Dendritic cell treated with granulocyte-macrophage colony-stimulating factor and Interleukin-4, amounts not matched to agents 40 ng/mL and 50 ng/mL, for 4 days (primary cell): Measurements from ENCODE around the gene PDP2.

Experiments
- H3K27ac Mint-ChIP-seq: one replicate; pipeline ENCODE4 v1.8.0; 2022; ENCODE audit warnings: mild to moderate bottlenecking, mixed read lengths
- H3K27me3 Mint-ChIP-seq: one replicate; pipeline ENCODE4 v1.8.0; 2022; ENCODE audit warnings: mild to moderate bottlenecking, mixed read lengths
- H3K36me3 Mint-ChIP-seq: one replicate; pipeline ENCODE4 v1.8.0; 2022; ENCODE audit warnings: low read depth, mixed read lengths
- H3K4me1 Mint-ChIP-seq: one replicate; pipeline ENCODE4 v1.8.0; 2022; ENCODE audit warnings: low read depth, mixed read lengths
- H3K4me3 Mint-ChIP-seq: one replicate; pipeline ENCODE4 v1.8.0; 2022; ENCODE audit warnings: mild to moderate bottlenecking, moderate library complexity, mixed read lengths
- H3K9me3 Mint-ChIP-seq: one replicate; pipeline ENCODE4 v1.8.0; 2022; ENCODE audit warnings: mixed read lengths
- intact Hi-C: fragments of 100-400 bp; cut with micrococcal nuclease; formaldehyde crosslinking; loops from one replicate; pipeline ENCODE4 v1.15.0; 2022

PDP2 gene

GRCh38 chr16:66898933-66899309 is 18.6 kb downstream of the PDP2 start:
- H3K27ac Mint-ChIP-seq, result no peak overlapping the region
- H3K27me3 Mint-ChIP-seq, result peaks cover 30% of the 10 kb centered on the region
- intact Hi-C loops, result no loop called here
- no peaks in the 10 kb centered on the region for H3K36me3 Mint-ChIP-seq
- H3K4me3 Mint-ChIP-seq, result no peak overlapping the region
- H3K9me3 Mint-ChIP-seq, result no peaks in the 10 kb centered on the region
- peaks cover 17% of the 10 kb centered on the region for H3K4me1 Mint-ChIP-seq

- Mint-ChIP-seq H3K27ac (no peak overlapping the region), H3K36me3 (no peaks in the 10 kb centered on the region), H3K9me3 (no peaks in the 10 kb centered on the region), H3K4me3 (no peak overlapping the region), H3K27me3 (peaks cover 28% of the 10 kb centered on the region), H3K4me1 (peaks cover 17% of the 10 kb centered on the region)
- intact Hi-C loops, result no loop called here
Observed at GRCh38 chr16:66899310-66899944, 19.1 kb downstream of the PDP2 start.

GRCh38 chr16:66899945-66900710 is 19.8 kb downstream of the PDP2 start:
- intact Hi-C loops, result no loop called here
- H3K36me3 Mint-ChIP-seq, result no peaks in the 10 kb centered on the region
- H3K27me3 Mint-ChIP-seq, result peaks cover 25% of the 10 kb centered on the region
- no peak overlapping the region for H3K4me3 Mint-ChIP-seq
- peaks cover 11% of the 10 kb centered on the region for H3K4me1 Mint-ChIP-seq
- H3K27ac Mint-ChIP-seq, result no peak overlapping the region
- H3K9me3 Mint-ChIP-seq, result no peaks in the 10 kb centered on the region

GRCh38 chr16:66900721-66901441 is 20.6 kb downstream of the PDP2 start:
- Mint-ChIP-seq H3K27me3 (peaks cover 22% of the 10 kb centered on the region), H3K4me1 (peaks cover 11% of the 10 kb centered on the region), H3K36me3 (no peaks in the 10 kb centered on the region), H3K27ac (no peak overlapping the region), H3K4me3 (no peak overlapping the region), H3K9me3 (no peaks in the 10 kb centered on the region)
- intact Hi-C loops, result no loop called here

GRCh38 chr16:66901626-66902025 is 21.3 kb downstream of the PDP2 start:
- Mint-ChIP-seq H3K27ac (no peak overlapping the region), H3K36me3 (no peaks in the 10 kb centered on the region), H3K27me3 (peaks cover 22% of the 10 kb centered on the region), H3K4me3 (no peak overlapping the region), H3K9me3 (no peaks in the 10 kb centered on the region), H3K4me1 (peaks cover 11% of the 10 kb centered on the region)
- intact Hi-C loops, result no loop called here

GRCh38 chr16:66902648-66903543 is 22.6 kb downstream of the PDP2 start:
- Mint-ChIP-seq H3K36me3 (no peaks in the 10 kb centered on the region), H3K27me3 (peaks cover 24% of the 10 kb centered on the region), H3K9me3 (no peaks in the 10 kb centered on the region), H3K4me3 (no peak overlapping the region), H3K4me1 (peaks cover 11% of the 10 kb centered on the region), H3K27ac (no peak overlapping the region)
- intact Hi-C loops, result no loop called here

GRCh38 chr16:66903544-66904427 is 23.5 kb downstream of the PDP2 start:
- Mint-ChIP-seq H3K4me1 (peaks cover 11% of the 10 kb centered on the region), H3K36me3 (no peaks in the 10 kb centered on the region), H3K27ac (no peak overlapping the region), H3K27me3 (peaks cover 31% of the 10 kb centered on the region), H3K9me3 (no peaks in the 10 kb centered on the region), H3K4me3 (no peak overlapping the region)
- intact Hi-C loops, result no loop called here

- Mint-ChIP-seq H3K4me1 (peaks cover 9% of the 10 kb centered on the region), H3K27ac (no peak overlapping the region), H3K4me3 (no peak overlapping the region), H3K36me3 (no peaks in the 10 kb centered on the region), H3K27me3 (peaks cover 29% of the 10 kb centered on the region), H3K9me3 (no peaks in the 10 kb centered on the region)
- intact Hi-C loops, result no loop called here
Observed at GRCh38 chr16:66904428-66904845, 24.1 kb downstream of the PDP2 start.

- Mint-ChIP-seq H3K27me3 (peaks cover 27% of the 10 kb centered on the region), H3K9me3 (no peaks in the 10 kb centered on the region), H3K36me3 (no peaks in the 10 kb centered on the region), H3K4me1 (peaks cover 3% of the 10 kb centered on the region), H3K4me3 (no peak overlapping the region), H3K27ac (no peak overlapping the region)
- intact Hi-C loops, result no loop called here
Observed at GRCh38 chr16:66904846-66905632, 24.7 kb downstream of the PDP2 start.

GRCh38 chr16:66905633-66906539 is 25.6 kb downstream of the PDP2 start:
- H3K4me1 Mint-ChIP-seq, result no peaks in the 10 kb centered on the region
- no peaks in the 10 kb centered on the region for H3K9me3 Mint-ChIP-seq
- intact Hi-C loops, result no loop called here
- H3K27me3 Mint-ChIP-seq, result peaks cover 31% of the 10 kb centered on the region
- H3K4me3 Mint-ChIP-seq, result no peak overlapping the region
- H3K36me3 Mint-ChIP-seq, result no peaks in the 10 kb centered on the region
- H3K27ac Mint-ChIP-seq, result no peak overlapping the region

- Mint-ChIP-seq H3K36me3 (no peaks in the 10 kb centered on the region), H3K4me3 (no peak overlapping the region), H3K4me1 (no peaks in the 10 kb centered on the region), H3K27ac (no peak overlapping the region), H3K9me3 (no peaks in the 10 kb centered on the region), H3K27me3 (peaks cover 34% of the 10 kb centered on the region)
- intact Hi-C loops, result no loop called here
Observed at GRCh38 chr16:66906916-66907836, 26.9 kb downstream of the PDP2 start.
